ENCODE results near the gene SMARCA2.

Gene SMARCA2

DNA sequence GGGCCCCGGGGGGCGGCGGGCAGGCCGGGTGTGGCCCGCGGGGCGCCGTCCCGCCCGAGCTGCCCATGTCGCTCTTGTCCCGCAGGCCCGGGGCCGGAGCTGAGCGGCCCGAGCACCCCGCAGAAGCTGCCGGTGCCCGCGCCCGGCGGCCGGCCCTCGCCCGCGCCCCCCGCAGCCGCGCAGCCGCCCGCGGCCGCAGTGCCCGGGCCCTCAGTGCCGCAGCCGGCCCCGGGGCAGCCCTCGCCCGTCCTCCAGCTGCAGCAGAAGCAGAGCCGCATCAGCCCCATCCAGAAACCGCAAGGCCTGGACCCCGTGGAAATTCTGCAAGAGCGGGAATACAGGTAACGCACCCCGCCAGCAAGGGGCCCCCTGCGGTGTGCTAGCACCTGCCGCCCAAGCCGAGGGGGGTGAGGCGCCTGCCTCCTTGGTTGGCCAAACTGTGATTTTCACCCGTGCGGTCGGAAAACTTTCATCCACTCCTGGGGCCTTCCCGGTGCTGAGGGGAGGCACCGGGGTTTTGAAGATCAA lies 32.1 kb downstream of the SMARCA2 start:
- TF ChIP-seq, protein P1, sequence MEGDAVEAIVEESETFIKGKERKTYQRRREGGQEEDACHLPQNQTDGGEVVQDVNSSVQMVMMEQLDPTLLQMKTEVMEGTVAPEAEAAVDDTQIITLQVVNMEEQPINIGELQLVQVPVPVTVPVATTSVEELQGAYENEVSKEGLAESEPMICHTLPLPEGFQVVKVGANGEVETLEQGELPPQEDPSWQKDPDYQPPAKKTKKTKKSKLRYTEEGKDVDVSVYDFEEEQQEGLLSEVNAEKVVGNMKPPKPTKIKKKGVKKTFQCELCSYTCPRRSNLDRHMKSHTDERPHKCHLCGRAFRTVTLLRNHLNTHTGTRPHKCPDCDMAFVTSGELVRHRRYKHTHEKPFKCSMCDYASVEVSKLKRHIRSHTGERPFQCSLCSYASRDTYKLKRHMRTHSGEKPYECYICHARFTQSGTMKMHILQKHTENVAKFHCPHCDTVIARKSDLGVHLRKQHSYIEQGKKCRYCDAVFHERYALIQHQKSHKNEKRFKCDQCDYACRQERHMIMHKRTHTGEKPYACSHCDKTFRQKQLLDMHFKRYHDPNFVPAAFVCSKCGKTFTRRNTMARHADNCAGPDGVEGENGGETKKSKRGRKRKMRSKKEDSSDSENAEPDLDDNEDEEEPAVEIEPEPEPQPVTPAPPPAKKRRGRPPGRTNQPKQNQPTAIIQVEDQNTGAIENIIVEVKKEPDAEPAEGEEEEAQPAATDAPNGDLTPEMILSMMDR (IDR thresholded peaks at IDR 0.05; ENCODE audit: insufficient read depth, low read depth, low read length, missing control alignments), result no peak
- DNase-seq (ENCODE audit: low read depth), result no peak
- no peak overlapping the region for H3K4me3 ChIP-seq (ENCODE audit: low read depth, low read length)

DNA sequence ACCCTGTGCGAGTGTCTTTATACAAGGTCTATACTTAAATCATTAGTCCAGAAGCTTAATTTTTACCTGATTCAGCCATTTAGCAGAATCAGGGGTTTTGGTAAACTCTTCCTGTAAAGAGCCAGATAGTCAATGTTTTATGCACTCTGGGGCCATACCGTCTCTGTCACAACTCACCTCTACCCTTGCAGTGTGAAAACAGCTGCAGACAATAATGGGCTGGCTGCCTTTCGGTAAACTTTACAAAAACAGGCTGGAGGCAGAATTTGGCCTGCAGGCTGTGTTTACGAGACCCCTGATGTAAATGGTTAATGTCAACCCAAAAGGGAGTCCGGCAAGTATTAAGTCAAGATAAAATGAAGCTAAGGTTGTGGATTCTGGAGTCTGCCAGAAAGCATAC lies 32.8 kb downstream of the SMARCA2 start:
- DNase-seq (ENCODE audit: low read depth), result no peak
- no peak overlapping the region for H3K4me3 ChIP-seq (ENCODE audit: low read depth, low read length)

DNA sequence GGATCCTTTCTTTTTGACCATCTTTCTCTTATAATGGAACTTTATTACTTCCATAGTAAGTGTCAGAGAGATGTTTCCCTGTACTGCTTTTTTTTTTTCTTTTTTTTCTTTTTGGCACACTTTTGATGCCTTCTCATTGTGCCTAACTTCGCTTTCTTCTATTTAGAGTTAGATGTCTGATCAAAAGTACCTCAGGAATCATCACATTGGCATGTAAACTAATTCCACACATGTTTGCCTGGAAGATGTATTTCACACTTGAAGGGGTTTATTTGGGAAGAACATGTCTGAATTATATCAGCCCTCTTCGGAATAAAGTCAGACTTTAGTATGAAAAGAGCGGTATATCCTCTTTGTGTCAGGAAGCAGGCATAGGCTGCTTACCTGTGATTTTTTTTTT lies 35.1 kb downstream of the SMARCA2 start:
- TF ChIP-seq, protein P1 (IDR thresholded peaks at IDR 0.05; ENCODE audit: insufficient read depth, low read depth, low read length, missing control alignments), result no peak
- DNase-seq (ENCODE audit: low read depth), result no peak
- no peak overlapping the region for H3K4me3 ChIP-seq (ENCODE audit: low read depth, low read length)

More for the DNA sequence above, 32.8 kb downstream of the SMARCA2 start:
- TF ChIP-seq, protein P1 (IDR thresholded peaks at IDR 0.05; ENCODE audit: insufficient read depth, low read depth, low read length, missing control alignments), result no peak

DNA sequence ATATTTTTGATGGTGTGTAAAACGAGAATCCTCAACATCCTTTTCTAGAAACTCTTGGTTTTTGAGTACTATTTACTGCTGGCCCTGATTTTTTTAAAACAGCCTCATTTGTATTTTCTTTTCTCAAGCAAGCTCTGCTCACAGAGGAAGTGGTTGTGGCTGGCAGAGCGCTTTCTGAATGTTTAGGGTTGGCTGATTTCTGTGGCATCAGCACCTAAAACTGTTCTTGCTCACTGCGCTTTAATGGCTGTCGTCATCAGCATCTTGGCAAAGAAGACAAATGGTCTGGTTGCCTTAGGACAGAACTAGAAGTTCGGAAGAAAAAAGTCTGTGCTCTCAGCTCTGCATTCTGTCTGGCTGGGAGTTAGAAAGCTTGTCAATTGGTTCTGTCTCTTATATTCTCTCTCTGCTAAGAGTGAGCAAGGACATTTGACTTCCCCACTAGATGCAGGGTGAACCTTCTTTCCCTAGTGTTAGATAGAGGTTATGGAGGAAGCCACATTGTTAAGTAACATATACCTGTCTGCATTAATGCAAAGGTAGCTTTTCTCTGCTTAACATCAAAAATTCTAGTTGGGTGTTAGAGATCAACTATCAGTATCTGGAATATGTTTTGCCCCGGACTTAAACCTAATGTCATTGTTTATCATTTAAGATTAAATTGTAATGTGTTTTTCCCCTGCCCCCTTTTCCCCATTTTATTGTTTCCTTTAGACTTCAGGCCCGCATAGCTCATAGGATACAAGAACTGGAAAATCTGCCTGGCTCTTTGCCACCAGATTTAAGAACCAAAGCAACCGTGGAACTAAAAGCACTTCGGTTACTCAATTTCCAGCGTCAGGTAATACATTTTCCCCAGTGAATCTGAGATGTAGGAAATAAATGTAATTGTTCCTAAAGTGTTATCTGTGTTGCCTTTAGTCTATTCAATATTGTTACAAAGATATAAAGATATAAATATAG lies 39.0 kb downstream of the SMARCA2 start:
- H3K4me3 ChIP-seq (ENCODE audit: low read depth, low read length), result peak overlapping the region; percentile 1; the same call in 1 of the 2 replicates
- DNase-seq (ENCODE audit: low read depth), result peak; percentile 95
- TF ChIP-seq, protein P1 (IDR thresholded peaks at IDR 0.05; ENCODE audit: insufficient read depth, low read depth, low read length, missing control alignments), result no peak

DNA sequence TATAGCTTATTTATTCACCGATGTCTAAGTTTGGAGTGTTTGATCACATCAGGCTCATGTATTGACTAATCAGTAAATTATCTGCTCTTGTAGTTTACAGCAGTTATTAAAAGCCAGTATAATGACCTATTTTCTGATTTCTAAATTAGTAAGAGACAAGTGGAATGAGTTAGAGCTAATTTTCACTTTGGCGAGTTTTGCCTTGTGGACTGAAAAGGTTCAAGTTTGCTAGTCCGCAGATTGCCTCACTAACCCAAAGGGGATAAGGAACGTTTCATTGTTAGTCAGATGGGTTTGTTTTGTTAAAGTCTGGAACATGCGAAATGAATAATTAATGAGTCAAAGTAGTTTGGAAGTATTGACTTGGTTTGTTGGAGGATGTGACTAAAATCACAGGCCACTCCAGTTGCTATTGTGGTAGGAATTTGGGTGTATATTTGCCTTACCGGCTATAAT lies 40.1 kb downstream of the SMARCA2 start:
- TF ChIP-seq, protein P1 (IDR thresholded peaks at IDR 0.05; ENCODE audit: insufficient read depth, low read depth, low read length, missing control alignments), result no peak
- peak; percentile 83 for DNase-seq (ENCODE audit: low read depth)
- H3K4me3 ChIP-seq (ENCODE audit: low read depth, low read length), result no peak overlapping the region

DNA sequence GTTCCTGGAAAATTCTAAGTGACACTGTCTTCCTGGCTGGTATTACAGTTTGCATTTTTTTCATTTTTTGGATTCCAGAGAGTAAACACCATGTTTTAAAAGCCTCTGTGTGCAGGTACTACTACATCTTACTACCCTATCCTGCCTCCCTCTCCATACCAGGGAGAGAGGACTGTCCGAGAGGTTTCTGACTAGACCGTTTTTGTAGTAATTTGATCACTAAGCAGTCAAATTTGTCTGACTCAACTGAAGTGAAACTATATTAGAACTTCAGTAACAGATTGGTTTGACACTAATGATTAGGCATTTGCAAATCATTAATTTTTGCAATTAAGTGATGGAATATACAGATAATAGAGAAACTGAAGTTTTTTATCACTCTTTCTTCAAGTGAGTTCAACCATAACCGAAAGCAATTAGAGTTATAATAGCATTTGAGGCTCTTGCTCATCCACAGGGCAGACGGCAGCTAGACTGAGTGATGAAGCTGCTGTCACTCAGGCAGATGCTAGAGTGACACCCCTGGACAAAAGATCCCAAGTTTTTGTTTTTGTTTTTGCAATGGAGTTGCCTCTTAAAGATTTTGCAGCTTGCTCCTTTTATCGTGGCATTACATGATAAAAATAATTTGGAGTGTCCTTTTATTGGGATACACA lies 44.3 kb downstream of the SMARCA2 start:
- TF ChIP-seq, protein P1 (IDR thresholded peaks at IDR 0.05; ENCODE audit: insufficient read depth, low read depth, low read length, missing control alignments), result no peak
- no peak for DNase-seq (ENCODE audit: low read depth)

More for the DNA sequence above, 44.3 kb downstream of the SMARCA2 start:
- no peak overlapping the region for H3K4me3 ChIP-seq (ENCODE audit: low read depth, low read length)
